Measurements from ENCODE around the gene ZNF487.

The ZNF487 gene

GRCh38 chr10:43407576-43408330 lies 29.2 kb upstream of the ZNF487 start:
- TF ChIP-seq, protein P1, sequence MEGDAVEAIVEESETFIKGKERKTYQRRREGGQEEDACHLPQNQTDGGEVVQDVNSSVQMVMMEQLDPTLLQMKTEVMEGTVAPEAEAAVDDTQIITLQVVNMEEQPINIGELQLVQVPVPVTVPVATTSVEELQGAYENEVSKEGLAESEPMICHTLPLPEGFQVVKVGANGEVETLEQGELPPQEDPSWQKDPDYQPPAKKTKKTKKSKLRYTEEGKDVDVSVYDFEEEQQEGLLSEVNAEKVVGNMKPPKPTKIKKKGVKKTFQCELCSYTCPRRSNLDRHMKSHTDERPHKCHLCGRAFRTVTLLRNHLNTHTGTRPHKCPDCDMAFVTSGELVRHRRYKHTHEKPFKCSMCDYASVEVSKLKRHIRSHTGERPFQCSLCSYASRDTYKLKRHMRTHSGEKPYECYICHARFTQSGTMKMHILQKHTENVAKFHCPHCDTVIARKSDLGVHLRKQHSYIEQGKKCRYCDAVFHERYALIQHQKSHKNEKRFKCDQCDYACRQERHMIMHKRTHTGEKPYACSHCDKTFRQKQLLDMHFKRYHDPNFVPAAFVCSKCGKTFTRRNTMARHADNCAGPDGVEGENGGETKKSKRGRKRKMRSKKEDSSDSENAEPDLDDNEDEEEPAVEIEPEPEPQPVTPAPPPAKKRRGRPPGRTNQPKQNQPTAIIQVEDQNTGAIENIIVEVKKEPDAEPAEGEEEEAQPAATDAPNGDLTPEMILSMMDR (IDR thresholded peaks at IDR 0.05), result peak; percentile 39; the same call in 1 of the 2 replicates

- TF ChIP-seq, protein P1 (IDR thresholded peaks at IDR 0.05), result no peak
These were observed 28.6 kb upstream of the ZNF487 start for GRCh38 chr10:43408331-43408709.

DNA sequence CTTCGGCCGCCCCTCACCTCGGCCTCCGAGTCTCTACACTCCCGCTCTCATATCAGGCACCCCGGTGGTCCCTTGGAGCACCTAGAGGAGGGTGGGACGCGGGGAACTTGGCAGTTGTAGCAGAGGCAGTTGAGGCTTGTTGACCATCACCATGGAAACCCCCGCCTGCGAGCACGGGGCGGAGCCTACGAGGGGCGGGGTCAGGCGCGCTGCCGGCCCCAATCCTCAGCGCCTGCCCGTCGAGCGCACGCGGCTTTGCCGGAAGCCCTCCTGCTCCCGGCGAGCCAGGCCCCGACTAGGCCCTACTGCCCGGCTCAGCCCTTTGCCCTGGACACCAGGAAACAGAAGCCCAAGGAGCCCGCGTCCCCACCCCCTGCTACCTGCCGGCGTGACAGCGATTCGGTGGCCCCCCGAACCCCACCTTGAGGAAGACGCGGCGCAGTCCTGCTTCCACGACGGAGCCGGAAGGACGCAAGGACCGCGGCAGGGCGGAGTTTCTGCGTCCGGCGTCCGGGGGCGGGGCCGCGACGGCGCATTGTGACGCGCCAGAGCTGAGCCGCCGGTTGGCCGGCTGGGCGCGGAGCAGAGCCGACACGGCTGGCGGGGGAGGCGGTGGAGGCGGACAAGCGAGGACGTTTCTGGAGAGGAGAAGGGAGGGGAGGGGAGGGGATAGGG lies 28.1 kb upstream of the ZNF487 start, which contains the start of gene HNRNPF:
HNRNPF (minus strand) TSS at position 477 of the 675 bp plus-strand sequence. CDS start 21,302 bp downstream, outside the sequence.
- TF ChIP-seq, protein P1 (IDR thresholded peaks at IDR 0.05), result no peak

GRCh38 chr10:43409385-43410109 lies 27.4 kb upstream of the ZNF487 start:
- TF ChIP-seq, protein P1 (IDR thresholded peaks at IDR 0.05), result no peak

- TF ChIP-seq, protein P1 (IDR thresholded peaks at IDR 0.05), result no peak
These were observed 26.6 kb upstream of the ZNF487 start for GRCh38 chr10:43410345-43410744.

GRCh38 chr10:43411536-43411935 lies 25.4 kb upstream of the ZNF487 start:
- TF ChIP-seq, protein P1 (IDR thresholded peaks at IDR 0.05), result no peak

DNA sequence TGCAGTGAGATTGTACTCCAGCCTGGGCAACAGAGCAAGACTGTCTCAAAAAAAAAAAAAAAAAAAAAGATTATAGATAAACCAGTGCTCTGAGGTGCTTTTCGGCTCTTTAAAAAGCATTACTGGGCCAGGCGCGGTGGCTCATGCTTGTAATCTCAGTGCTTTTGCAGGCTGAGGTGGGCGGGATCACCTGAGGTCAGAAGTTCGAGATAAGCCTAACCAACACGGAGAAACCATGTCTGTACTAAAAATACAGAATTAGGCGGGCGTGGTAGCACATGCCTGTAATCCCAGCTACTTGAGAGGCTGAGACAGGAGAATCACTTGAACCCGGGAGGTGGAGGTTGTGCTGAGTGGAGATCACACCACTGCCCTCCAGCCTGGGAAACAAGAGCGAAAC lies 21.4 kb upstream of the ZNF487 start:
- TF ChIP-seq, protein P1 (IDR thresholded peaks at IDR 0.05), result no peak

All from LNCAP (cell line).